HepG2 (cell line): ENCODE measurements around the gene HCFC1R1. TPM values are rescaled to one million over a fixed set of nuclear protein-coding genes. Genes with fewer than 3 reads are reported as not detected.

Experiments used
- HIC2 ChIP-seq: sonication (generic); formaldehyde crosslinking; IDR thresholded peaks from 2 replicates; pipeline ENCODE4 v1.9.0; 2022; ENCODE audit warnings: low read depth, missing genetic modification reagents
- HNF4G ChIP-seq, 2 experiments: sonication (generic) in 1 of 2; formaldehyde crosslinking in 1 of 2; IDR thresholded peaks; 2 replicates each; pipeline versions ENCODE4 v1.4.0 to v1.6.1; 2011 to 2020; ENCODE audit warnings: borderline replicate concordance in 2 of 2, low read depth in 2 of 2, mild to moderate bottlenecking in 2 of 2, low read length in 1 of 2, missing genetic modification reagents in 1 of 2, moderate library complexity in 1 of 2
- HOMEZ ChIP-seq: IDR thresholded peaks from 2 replicates; pipeline ENCODE4 v1.6.1; 2016; ENCODE audit warnings: low read depth
- PLRG1 ChIP-seq: fragments of 450-650 bp; conservative IDR thresholded peaks from 2 replicates; pipeline ENCODE4 v1.6.1; 2016
- SIN3A ChIP-seq: IDR thresholded peaks from 2 replicates; pipeline ENCODE4 v1.6.1; 2011; ENCODE audit warnings: low read depth, mild to moderate bottlenecking, control low read depth, low read length, borderline replicate concordance
- ZNF530 ChIP-seq: sonication (generic); formaldehyde crosslinking; IDR thresholded peaks from 2 replicates; pipeline ENCODE4 v1.5.0; 2020; ENCODE audit warnings: low read depth, mild to moderate bottlenecking, missing genetic modification reagents
- ZNF556 ChIP-seq: sonication (generic); formaldehyde crosslinking; IDR thresholded peaks from 2 replicates; pipeline ENCODE4 v1.4.0; 2020; ENCODE audit warnings: mild to moderate bottlenecking, missing genetic modification reagents, borderline replicate concordance
- polyA plus RNA-seq, 8 experiments: library from polyadenylated mRNA; depleted of rRNA in 3 of 8; stranded (reverse) in 7 of 8; unstranded in 1 of 8; fragments of >200 nt; fragmentation: Illumina TruSeq in 4 of 8; extraction: Trizol in 4 of 8; gene quantifications; 2 replicates each; pipeline versions ENCODE4 v1.2.1 to v1.2.3, GENCODE V29; 2011 to 2016; ENCODE audit warnings: low read depth in 4 of 8, missing spikeins in 1 of 8, mixed read lengths in 1 of 8; ENCODE audit not compliant: insufficient read depth in 1 of 8
- total RNA-seq, 5 experiments: library from RNA; depleted of rRNA; stranded (reverse); fragments of >200 nt; fragmentation: Illumina TruSeq; extraction: Trizol; gene quantifications; 2 replicates each; pipeline ENCODE4 v1.2.3, GENCODE V29; 2016; ENCODE audit warnings: low read depth in 1 of 5
- TF ChIP-seq, protein P1 (sequence below): sonication (generic); formaldehyde crosslinking; IDR thresholded peaks from 2 replicates; pipeline ENCODE4 v1.4.0; 2020; ENCODE audit warnings: missing genetic modification reagents
- TF ChIP-seq, protein P2 (sequence below): sonication (generic); formaldehyde crosslinking; IDR thresholded peaks from 2 replicates; pipeline ENCODE4; 2020; ENCODE audit warnings: missing genetic modification reagents, mild to moderate bottlenecking, borderline replicate concordance
- TF ChIP-seq, protein P3 (sequence below), 2 experiments: IDR thresholded peaks; 2 replicates each; pipeline ENCODE4 v1.6.1; 2011 to 2012; ENCODE audit warnings: low read length in 2 of 2, borderline replicate concordance in 1 of 2, low read depth in 1 of 2, mild to moderate bottlenecking in 1 of 2, moderate library complexity in 1 of 2
- TF ChIP-seq, protein P4 (sequence below): sonication (generic); formaldehyde crosslinking; conservative IDR thresholded peaks from 2 replicates; pipeline ENCODE4 v1.4.0; 2020; ENCODE audit warnings: missing genetic modification reagents

The HCFC1R1 gene
- total and polyA plus RNA-seq, 2 of the 13 experiments (the other 11 are each of a cell fraction or from before 2014, with no cell fraction given) = 13.8 to 16.1 TPM

DNA sequence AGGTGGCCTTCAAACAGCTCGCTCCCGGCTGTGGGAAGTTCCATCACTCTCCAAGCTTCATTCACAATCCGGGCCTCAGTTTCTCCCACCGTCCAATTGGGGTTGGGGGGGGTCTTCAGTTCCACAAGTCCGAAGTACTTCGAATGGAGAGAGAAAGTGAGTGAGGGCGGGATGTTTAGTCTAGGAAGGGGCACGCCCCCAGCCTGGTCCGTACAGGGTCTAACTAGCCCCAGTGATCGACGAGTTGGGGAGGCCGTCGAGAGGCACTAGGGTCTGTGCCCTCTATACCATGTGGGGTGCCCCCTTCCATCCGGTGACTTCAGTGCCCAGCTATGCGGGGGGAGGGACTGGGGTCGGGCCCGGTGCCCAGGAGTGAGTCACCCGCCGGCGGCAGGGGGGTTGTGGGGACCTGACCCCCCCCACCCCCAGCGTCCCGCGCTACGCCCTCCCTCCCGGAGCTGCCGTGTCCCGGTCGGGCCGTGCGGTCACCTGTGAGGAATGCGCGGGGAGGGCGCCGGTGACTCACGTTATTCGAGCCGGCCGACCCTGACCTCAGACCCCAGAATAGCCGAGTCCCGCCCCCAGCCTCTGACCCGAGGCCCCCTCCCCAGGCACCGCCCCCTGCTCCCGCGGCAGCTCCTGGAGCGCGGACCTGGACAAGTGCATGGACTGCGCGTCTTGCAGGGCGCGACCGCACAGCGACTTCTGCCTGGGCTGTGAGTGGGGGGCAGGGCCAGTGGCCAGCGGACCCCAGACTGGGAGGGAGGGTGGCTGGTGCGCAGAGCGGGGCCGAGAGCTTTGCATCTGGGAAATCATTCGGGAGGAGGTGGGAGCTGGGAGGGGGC is 2.9 kb downstream of the HCFC1R1 start (continued):
- TF ChIP-seq, protein P1, sequence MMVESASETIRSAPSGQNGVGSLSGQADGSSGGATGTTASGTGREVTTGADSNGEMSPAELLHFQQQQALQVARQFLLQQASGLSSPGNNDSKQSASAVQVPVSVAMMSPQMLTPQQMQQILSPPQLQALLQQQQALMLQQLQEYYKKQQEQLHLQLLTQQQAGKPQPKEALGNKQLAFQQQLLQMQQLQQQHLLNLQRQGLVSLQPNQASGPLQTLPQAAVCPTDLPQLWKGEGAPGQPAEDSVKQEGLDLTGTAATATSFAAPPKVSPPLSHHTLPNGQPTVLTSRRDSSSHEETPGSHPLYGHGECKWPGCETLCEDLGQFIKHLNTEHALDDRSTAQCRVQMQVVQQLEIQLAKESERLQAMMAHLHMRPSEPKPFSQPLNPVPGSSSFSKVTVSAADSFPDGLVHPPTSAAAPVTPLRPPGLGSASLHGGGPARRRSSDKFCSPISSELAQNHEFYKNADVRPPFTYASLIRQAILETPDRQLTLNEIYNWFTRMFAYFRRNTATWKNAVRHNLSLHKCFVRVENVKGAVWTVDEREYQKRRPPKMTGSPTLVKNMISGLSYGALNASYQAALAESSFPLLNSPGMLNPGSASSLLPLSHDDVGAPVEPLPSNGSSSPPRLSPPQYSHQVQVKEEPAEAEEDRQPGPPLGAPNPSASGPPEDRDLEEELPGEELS (CRISPR knock-in tag) = peak; percentile 61; the same call in 1 of the 2 replicates
- TF ChIP-seq HOMEZ (CRISPR knock-in tag) (no peak), ZNF530 (CRISPR knock-in tag) (no peak), SIN3A (no peak; the same call in 1 of the 2 replicates), HIC2 (CRISPR knock-in tag) (peak; percentile 99), ZNF556 (CRISPR knock-in tag) (peak; percentile 77; the same call in 1 of the 2 replicates), PLRG1 (no peak), HNF4G (IDR thresholded peaks at IDR 0.05; ENCODE audit: borderline replicate concordance, low read depth, low read length) (no peak), HNF4G (CRISPR knock-in tag; IDR thresholded peaks at IDR 0.05; ENCODE audit: borderline replicate concordance, low read depth) (no peak)
- TF ChIP-seq, protein P2, sequence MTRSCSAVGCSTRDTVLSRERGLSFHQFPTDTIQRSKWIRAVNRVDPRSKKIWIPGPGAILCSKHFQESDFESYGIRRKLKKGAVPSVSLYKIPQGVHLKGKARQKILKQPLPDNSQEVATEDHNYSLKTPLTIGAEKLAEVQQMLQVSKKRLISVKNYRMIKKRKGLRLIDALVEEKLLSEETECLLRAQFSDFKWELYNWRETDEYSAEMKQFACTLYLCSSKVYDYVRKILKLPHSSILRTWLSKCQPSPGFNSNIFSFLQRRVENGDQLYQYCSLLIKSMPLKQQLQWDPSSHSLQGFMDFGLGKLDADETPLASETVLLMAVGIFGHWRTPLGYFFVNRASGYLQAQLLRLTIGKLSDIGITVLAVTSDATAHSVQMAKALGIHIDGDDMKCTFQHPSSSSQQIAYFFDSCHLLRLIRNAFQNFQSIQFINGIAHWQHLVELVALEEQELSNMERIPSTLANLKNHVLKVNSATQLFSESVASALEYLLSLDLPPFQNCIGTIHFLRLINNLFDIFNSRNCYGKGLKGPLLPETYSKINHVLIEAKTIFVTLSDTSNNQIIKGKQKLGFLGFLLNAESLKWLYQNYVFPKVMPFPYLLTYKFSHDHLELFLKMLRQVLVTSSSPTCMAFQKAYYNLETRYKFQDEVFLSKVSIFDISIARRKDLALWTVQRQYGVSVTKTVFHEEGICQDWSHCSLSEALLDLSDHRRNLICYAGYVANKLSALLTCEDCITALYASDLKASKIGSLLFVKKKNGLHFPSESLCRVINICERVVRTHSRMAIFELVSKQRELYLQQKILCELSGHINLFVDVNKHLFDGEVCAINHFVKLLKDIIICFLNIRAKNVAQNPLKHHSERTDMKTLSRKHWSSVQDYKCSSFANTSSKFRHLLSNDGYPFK (CRISPR knock-in tag) = no peak
- TF ChIP-seq, protein P3, sequence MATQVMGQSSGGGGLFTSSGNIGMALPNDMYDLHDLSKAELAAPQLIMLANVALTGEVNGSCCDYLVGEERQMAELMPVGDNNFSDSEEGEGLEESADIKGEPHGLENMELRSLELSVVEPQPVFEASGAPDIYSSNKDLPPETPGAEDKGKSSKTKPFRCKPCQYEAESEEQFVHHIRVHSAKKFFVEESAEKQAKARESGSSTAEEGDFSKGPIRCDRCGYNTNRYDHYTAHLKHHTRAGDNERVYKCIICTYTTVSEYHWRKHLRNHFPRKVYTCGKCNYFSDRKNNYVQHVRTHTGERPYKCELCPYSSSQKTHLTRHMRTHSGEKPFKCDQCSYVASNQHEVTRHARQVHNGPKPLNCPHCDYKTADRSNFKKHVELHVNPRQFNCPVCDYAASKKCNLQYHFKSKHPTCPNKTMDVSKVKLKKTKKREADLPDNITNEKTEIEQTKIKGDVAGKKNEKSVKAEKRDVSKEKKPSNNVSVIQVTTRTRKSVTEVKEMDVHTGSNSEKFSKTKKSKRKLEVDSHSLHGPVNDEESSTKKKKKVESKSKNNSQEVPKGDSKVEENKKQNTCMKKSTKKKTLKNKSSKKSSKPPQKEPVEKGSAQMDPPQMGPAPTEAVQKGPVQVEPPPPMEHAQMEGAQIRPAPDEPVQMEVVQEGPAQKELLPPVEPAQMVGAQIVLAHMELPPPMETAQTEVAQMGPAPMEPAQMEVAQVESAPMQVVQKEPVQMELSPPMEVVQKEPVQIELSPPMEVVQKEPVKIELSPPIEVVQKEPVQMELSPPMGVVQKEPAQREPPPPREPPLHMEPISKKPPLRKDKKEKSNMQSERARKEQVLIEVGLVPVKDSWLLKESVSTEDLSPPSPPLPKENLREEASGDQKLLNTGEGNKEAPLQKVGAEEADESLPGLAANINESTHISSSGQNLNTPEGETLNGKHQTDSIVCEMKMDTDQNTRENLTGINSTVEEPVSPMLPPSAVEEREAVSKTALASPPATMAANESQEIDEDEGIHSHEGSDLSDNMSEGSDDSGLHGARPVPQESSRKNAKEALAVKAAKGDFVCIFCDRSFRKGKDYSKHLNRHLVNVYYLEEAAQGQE (IDR thresholded peaks at IDR 0.05; ENCODE audit: borderline replicate concordance in 1 of 2, low read depth in 1 of 2, low read length in 2 of 2) = no peak
- TF ChIP-seq, protein P4, sequence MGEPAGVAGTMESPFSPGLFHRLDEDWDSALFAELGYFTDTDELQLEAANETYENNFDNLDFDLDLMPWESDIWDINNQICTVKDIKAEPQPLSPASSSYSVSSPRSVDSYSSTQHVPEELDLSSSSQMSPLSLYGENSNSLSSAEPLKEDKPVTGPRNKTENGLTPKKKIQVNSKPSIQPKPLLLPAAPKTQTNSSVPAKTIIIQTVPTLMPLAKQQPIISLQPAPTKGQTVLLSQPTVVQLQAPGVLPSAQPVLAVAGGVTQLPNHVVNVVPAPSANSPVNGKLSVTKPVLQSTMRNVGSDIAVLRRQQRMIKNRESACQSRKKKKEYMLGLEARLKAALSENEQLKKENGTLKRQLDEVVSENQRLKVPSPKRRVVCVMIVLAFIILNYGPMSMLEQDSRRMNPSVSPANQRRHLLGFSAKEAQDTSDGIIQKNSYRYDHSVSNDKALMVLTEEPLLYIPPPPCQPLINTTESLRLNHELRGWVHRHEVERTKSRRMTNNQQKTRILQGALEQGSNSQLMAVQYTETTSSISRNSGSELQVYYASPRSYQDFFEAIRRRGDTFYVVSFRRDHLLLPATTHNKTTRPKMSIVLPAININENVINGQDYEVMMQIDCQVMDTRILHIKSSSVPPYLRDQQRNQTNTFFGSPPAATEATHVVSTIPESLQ (CRISPR knock-in tag) = no peak
